Measurements from ENCODE around the gene SNX10.

- TF ChIP-seq CTCF (IDR thresholded peaks at IDR 0.05) (peak in 1 of 7 experiments; percentile 24), POLR2A (IDR thresholded peaks at IDR 0.05) (no peak)
Observed at GRCh38 chr7:26376175-26376917, 84.7 kb downstream of the SNX10 start.

Measured in body of pancreas (tissue), 4 donors.